AG04449 (cell line): ENCODE results near the gene VSIG2.

Source experiments
- CTCF ChIA-PET: fragments of 350-600 bp; formaldehyde crosslinking; extraction: SDS; loops from one replicate; lab custom pipeline; 2021; ENCODE audit warnings: antibody characterized with exemption; lab: Yijun Ruan, JAX
- POLR2A ChIA-PET: fragments of 400-600, 350-600 bp; formaldehyde crosslinking; extraction: SDS; loops from one replicate; lab custom pipeline; 2020; ENCODE audit warnings: antibody characterized with exemption, inconsistent platforms; lab: Yijun Ruan, JAX
- DNase-seq: peaks from one replicate; pipeline ENCODE4 v3.0.0-alpha.2; 2010; ENCODE audit warnings: low read depth, low spot score
- H3K4me3 ChIP-seq: 2 replicates; pipeline ENCODE4 v1.5.1; 2011; ENCODE audit warnings: low read depth, mild to moderate bottlenecking, control low read depth, low read length
- CTCF ChIP-seq: IDR thresholded peaks from one replicate; pipeline ENCODE4 v1.5.1; 2011; ENCODE audit warnings: mild to moderate bottlenecking, moderate library complexity, low read length, control low read depth, inconsistent platforms; ENCODE audit not compliant: insufficient read depth; ENCODE audit errors: missing control alignments

VSIG2 gene

GRCh38 chr11:124751741-124752470, at the start of gene VSIG2:
VSIG2 (minus strand) TSS chr11:124752255; CDS start chr11:124752137, 118 bp downstream.
- ChIA-PET CTCF (interaction anchor here (1.4 to 3.3 kb wide), 8 partner anchors 10 to 115 kb away, joined by 4 to 34 read pairs (median 6); partner anchors contain the start of genes ESAM and NRGN), POLR2A (interaction anchor here (0.6 kb wide), 1 partner anchor 349 kb away, joined by 3 read pairs; no protein-coding TSS in a partner anchor)
- DNase-seq = no peak
- no peak for TF ChIP-seq CTCF
- H3K4me3 ChIP-seq = no peak within 1 kb of the TSS

GRCh38 chr11:124801014-124801413, 49.0 kb upstream of the VSIG2 start:
- ChIA-PET POLR2A (interaction anchor here (1.4 to 1.9 kb wide), 2 partner anchors 14 to 75 kb away, joined by 3 to 7 read pairs; no protein-coding TSS in a partner anchor), CTCF (interaction anchor here (1.3 to 21.6 kb wide), 9 partner anchors 7 to 157 kb away, joined by 4 to 331 read pairs (median 17); partner anchors contain the start of gene ESAM)
- H3K4me3 ChIP-seq = peak overlapping the region; percentile 82
- no peak for TF ChIP-seq CTCF
- DNase-seq = no peak

- DNase-seq = peak; percentile 17
- peak within 1 kb of the TSS; percentile 82 for H3K4me3 ChIP-seq
- TF ChIP-seq CTCF = no peak
- ChIA-PET POLR2A (interaction anchor here (0.7 to 1.9 kb wide), 3 partner anchors 14 to 76 kb away, joined by 3 to 7 read pairs (median 3); no protein-coding TSS in a partner anchor), CTCF (interaction anchor here (1.6 to 21.6 kb wide), 8 partner anchors 6 to 156 kb away, joined by 5 to 331 read pairs (median 18); partner anchors contain the start of gene ESAM)
Measured at GRCh38 chr11:124800226-124800929, 48.3 kb upstream of the VSIG2 start, which contains the start of gene MSANTD2. MSANTD2 (minus strand) TSS chr11:124800406; CDS start chr11:124800380, 26 bp downstream.

- H3K4me3 ChIP-seq = peak overlapping the region; percentile 82
- ChIA-PET CTCF (interaction anchor here (0.7 to 21.6 kb wide), 12 partner anchors 10 to 166 kb away, joined by 3 to 331 read pairs (median 12); partner anchors contain the start of gene ESAM), POLR2A (interaction anchor here (0.6 to 1.9 kb wide), 4 partner anchors 15 to 1185 kb away, joined by 3 to 7 read pairs (median 4); partner anchors contain the start of genes SIAE and SPA17)
- DNase-seq = no peak
- TF ChIP-seq CTCF = no peak
Measured at GRCh38 chr11:124799348-124800225, 47.5 kb upstream of the VSIG2 start.

GRCh38 chr11:124798991-124799347, 46.9 kb upstream of the VSIG2 start:
- TF ChIP-seq CTCF = no peak
- CTCF ChIA-PET = interaction anchor here (0.7 to 21.6 kb wide), 10 partner anchors 10 to 165 kb away, joined by 3 to 331 read pairs (median 12); partner anchors contain the start of gene ESAM
- POLR2A ChIA-PET = interaction anchor here (0.6 to 1.5 kb wide), 2 partner anchors 125 to 1186 kb away, joined by 3 to 4 read pairs; partner anchors contain the start of genes SIAE and SPA17
- peak overlapping the region; percentile 82 for H3K4me3 ChIP-seq
- DNase-seq = no peak
